ENCODE measurements around the gene LAMC3.

Gene LAMC3

GRCh38 chr9:131008909-131009618, at the start of gene LAMC3:
Gene LAMC3 (plus strand): TSS chr9:131009174. CDS start chr9:131009215, 41 bp downstream.
- DNase-seq = peak in 1 of 2 experiments; percentile 67

GRCh38 chr9:130959809-130960334, 49.1 kb upstream of the LAMC3 start:
- no peak for DNase-seq

GRCh38 chr9:130960522-130961378, 48.2 kb upstream of the LAMC3 start:
- no peak for DNase-seq

GRCh38 chr9:130961511-130962300, 47.3 kb upstream of the LAMC3 start:
- DNase-seq = no peak

- no peak for DNase-seq
These were observed 46.3 kb upstream of the LAMC3 start for GRCh38 chr9:130962418-130963316.

GRCh38 chr9:130963337-130963908, 45.6 kb upstream of the LAMC3 start:
- DNase-seq = no peak

GRCh38 chr9:130963916-130964315, 45.1 kb upstream of the LAMC3 start:
- DNase-seq = no peak

- no peak for DNase-seq
These were observed 43.3 kb upstream of the LAMC3 start for GRCh38 chr9:130965680-130966079.

- no peak for DNase-seq
These were observed 38.9 kb upstream of the LAMC3 start for GRCh38 chr9:130970052-130970451.

GRCh38 chr9:130970855-130971254, 38.1 kb upstream of the LAMC3 start:
- no peak for DNase-seq

GRCh38 chr9:130971294-130971849, 37.6 kb upstream of the LAMC3 start:
- DNase-seq = no peak

- DNase-seq = no peak
These were observed 36.6 kb upstream of the LAMC3 start for GRCh38 chr9:130972277-130972956.

GRCh38 chr9:130972957-130973685, 35.9 kb upstream of the LAMC3 start:
- no peak for DNase-seq

GRCh38 chr9:130973686-130974281, 35.2 kb upstream of the LAMC3 start:
- no peak for DNase-seq

GRCh38 chr9:130974697-130975096, 34.3 kb upstream of the LAMC3 start:
- no peak for DNase-seq

- no peak for DNase-seq
These were observed 33.8 kb upstream of the LAMC3 start for GRCh38 chr9:130975156-130975555.

GRCh38 chr9:130975932-130976841, 32.8 kb upstream of the LAMC3 start:
- no peak for DNase-seq

- no peak for DNase-seq
These were observed 31.2 kb upstream of the LAMC3 start for GRCh38 chr9:130977811-130978221.
